PC-3 (cell line): ENCODE measurements around the gene CACNA1B. TPM values are rescaled to one million over a fixed set of nuclear protein-coding genes. Genes with fewer than 3 reads are reported as not detected.

Experiments used
- ATAC-seq: fragments of 200-7000 bp; cut with Tn5 transposase; 2 replicates; pipeline ENCODE4 v1.9.1; 2020; ENCODE audit warnings: mild to moderate bottlenecking, moderate library complexity
- BruUV-seq: library from RNA; stranded (reverse); fragments of 400-500 nt; replicated peaks from 2 replicates; lab custom pipeline; 2021; lab: Mats Ljungman, UMichigan
- CTCF ChIA-PET: fragments of 300-600 bp; sonication (Branson Sonifier 250); formaldehyde crosslinking; loops from one replicate; lab custom pipeline; 2022; ENCODE audit warnings: antibody characterized with exemption; lab: Charles Lee
- POLR2A ChIA-PET: fragments of 300-600 bp; sonication (Branson Sonifier 250); formaldehyde crosslinking; loops from one replicate; lab custom pipeline; 2022; ENCODE audit warnings: antibody characterized with exemption; ENCODE audit not compliant: unreplicated experiment; lab: Charles Lee
- DNase-seq: peaks from one replicate; pipeline ENCODE4 v3.0.0-alpha.2; 2015
- H2AFZ ChIP-seq: fragments of 300-600 bp; sonication (generic); 2 replicates; pipeline ENCODE4 v1.6.0; 2016; ENCODE audit warnings: antibody characterized with exemption, low read length
- H3F3A ChIP-seq: fragments of 300-600 bp; sonication (generic); one replicate; pipeline ENCODE4 v1.6.0; 2017; ENCODE audit warnings: antibody characterized with exemption, low read length, control low read depth, mild to moderate bottlenecking; ENCODE audit not compliant: unreplicated experiment
- H3K27ac ChIP-seq: fragments of 300-600 bp; sonication (generic); 2 replicates; pipeline ENCODE4 v1.5.1; 2016; ENCODE audit warnings: mild to moderate bottlenecking, low read length
- H3K27me3 ChIP-seq: fragments of 300-600 bp; sonication (generic); 2 replicates; pipeline ENCODE4 v1.6.1; 2016; ENCODE audit warnings: low read length, mixed read lengths
- H3K36me3 ChIP-seq: fragments of 300-600 bp; sonication (generic); 2 replicates; pipeline ENCODE4 v1.6.1; 2016; ENCODE audit warnings: low read depth, mixed run types, low read length, mixed read lengths
- H3K4me1 ChIP-seq: fragments of 300-600 bp; sonication (generic); 2 replicates; pipeline ENCODE4 v1.5.1; 2016; ENCODE audit warnings: low read length; ENCODE audit not compliant: insufficient read depth
- H3K4me2 ChIP-seq: fragments of 300-600 bp; sonication (generic); 2 replicates; pipeline ENCODE4 v1.6.0; 2016; ENCODE audit warnings: low read length
- H3K4me3 ChIP-seq: fragments of 300-600 bp; sonication (generic); 2 replicates; pipeline ENCODE4 v1.5.1; 2016; ENCODE audit warnings: mild to moderate bottlenecking, low read length, mixed read lengths
- H3K79me2 ChIP-seq: fragments of 300-600 bp; sonication (generic); 2 replicates; pipeline ENCODE4 v1.6.1; 2017; ENCODE audit warnings: low read length, mixed read lengths
- H3K9ac ChIP-seq: fragments of 300-600 bp; sonication (generic); 2 replicates; pipeline ENCODE4 v1.6.0; 2016; ENCODE audit warnings: mild to moderate bottlenecking, low read length
- H3K9me2 ChIP-seq: fragments of 300-600 bp; sonication (generic); replicated peaks from 2 replicates; pipeline ENCODE4 v1.6.1; 2016; ENCODE audit warnings: mixed run types, low read length, mixed read lengths
- H3K9me3 ChIP-seq: fragments of 300-600 bp; sonication (generic); 2 replicates; pipeline ENCODE4 v1.6.1; 2016; ENCODE audit warnings: low read length, mixed read lengths
- H4K20me1 ChIP-seq: fragments of 300-600 bp; sonication (generic); 2 replicates; pipeline ENCODE4 v1.6.1; 2016; ENCODE audit warnings: low read length, mixed read lengths
- CTCF ChIP-seq: fragments of 300-600 bp; sonication (generic); conservative IDR thresholded peaks from 2 replicates; pipeline ENCODE4 v1.5.1; 2017; ENCODE audit warnings: antibody characterized with exemption, low read depth, mild to moderate bottlenecking, low read length
- EZH2 ChIP-seq: fragments of 300-600 bp; sonication (generic); IDR thresholded peaks from one replicate; pipeline ENCODE4 v1.6.1; 2017; ENCODE audit warnings: antibody characterized with exemption, mild to moderate bottlenecking, low read length; ENCODE audit not compliant: unreplicated experiment
- EZH2phosphoT487 ChIP-seq: fragments of 300-600 bp; sonication (generic); IDR thresholded peaks from 2 replicates; pipeline ENCODE4 v1.6.1; 2018; ENCODE audit warnings: mild to moderate bottlenecking, antibody characterized with exemption, low read length, borderline replicate concordance
- intact Hi-C: fragments of 100-400 bp; cut with micrococcal nuclease; formaldehyde crosslinking; loops from 2 replicates; pipeline ENCODE4 v1.9.0; 2023
- total RNA-seq: library from RNA; depleted of rRNA; stranded (reverse); fragments of >200 nt; gene quantifications from 2 replicates; pipeline ENCODE4 v1.2.3, GENCODE V29; 2014

Gene CACNA1B
- total RNA-seq, 1 experiment from 2014 or later, result not detected

GRCh38 chr9:138063785-138064184 lies 186.2 kb downstream of the CACNA1B start:
- Histone ChIP-seq H2AFZ (no peak overlapping the region), H3K4me3 (no peak overlapping the region), H3K4me2 (no peak overlapping the region), H3K4me1 (no peaks in the 10 kb centered on the region), H3K36me3 (no peaks in the 10 kb centered on the region), H3K27ac (no peak overlapping the region), H3K27me3 (peaks cover 7% of the 10 kb centered on the region; the same call in 1 of the 2 replicates), H3F3A (no peaks in the 10 kb centered on the region), H3K79me2 (no peaks in the 10 kb centered on the region), H4K20me1 (no peaks in the 10 kb centered on the region), H3K9me3 (no peaks in the 10 kb centered on the region), H3K9me2 (no peaks in the 10 kb centered on the region), H3K9ac (no peak overlapping the region)
- intact Hi-C loops, result no loop called here
- no peak for ATAC-seq
- ChIA-PET POLR2A (no interaction called here), CTCF (no interaction called here)
- no peak for DNase-seq
- TF ChIP-seq CTCF, result no peak
- no peak for TF ChIP-seq EZH2phosphoT487
- no peak for TF ChIP-seq EZH2
- no TSS peak for BruUV-seq

GRCh38 chr9:138064547-138064946 lies 187.0 kb downstream of the CACNA1B start:
- Histone ChIP-seq H4K20me1 (no peaks in the 10 kb centered on the region), H3F3A (no peaks in the 10 kb centered on the region), H3K27ac (no peak overlapping the region), H3K36me3 (no peaks in the 10 kb centered on the region), H3K4me2 (no peak overlapping the region), H3K9ac (no peak overlapping the region), H3K4me1 (no peaks in the 10 kb centered on the region), H3K9me3 (no peaks in the 10 kb centered on the region), H3K79me2 (no peaks in the 10 kb centered on the region), H3K9me2 (no peaks in the 10 kb centered on the region), H3K27me3 (peaks cover 7% of the 10 kb centered on the region; the same call in 1 of the 2 replicates), H2AFZ (no peak overlapping the region), H3K4me3 (no peak overlapping the region)
- ATAC-seq (no peak), DNase-seq (no peak)
- no TSS peak for BruUV-seq
- ChIA-PET CTCF (no interaction called here), POLR2A (no interaction called here)
- no peak for TF ChIP-seq CTCF
- TF ChIP-seq EZH2phosphoT487, result no peak
- TF ChIP-seq EZH2, result no peak
- intact Hi-C loops, result no loop called here

- Histone ChIP-seq H3K9me3 (no peaks in the 10 kb centered on the region), H3K4me3 (no peak overlapping the region), H4K20me1 (no peaks in the 10 kb centered on the region), H3F3A (no peaks in the 10 kb centered on the region), H3K79me2 (no peaks in the 10 kb centered on the region), H3K36me3 (no peaks in the 10 kb centered on the region), H3K27ac (no peak overlapping the region), H3K9ac (no peak overlapping the region), H3K27me3 (peaks cover 10% of the 10 kb centered on the region; the same call in 1 of the 2 replicates), H3K4me2 (no peak overlapping the region), H3K4me1 (no peaks in the 10 kb centered on the region), H3K9me2 (no peaks in the 10 kb centered on the region), H2AFZ (no peak overlapping the region)
- DNase-seq, result no peak
- intact Hi-C loops, result no loop called here
- ATAC-seq, result no peak
- BruUV-seq, result no TSS peak
- ChIA-PET POLR2A (no interaction called here), CTCF (no interaction called here)
- no peak for TF ChIP-seq EZH2
- no peak for TF ChIP-seq CTCF
- no peak for TF ChIP-seq EZH2phosphoT487
Measured at GRCh38 chr9:138065287-138065686, 187.7 kb downstream of the CACNA1B start.
